Liver (tissue), 9 donors: Measurements from ENCODE around the gene RPL38. TPM values are rescaled to one million over a fixed set of nuclear protein-coding genes. Genes with fewer than 3 reads are reported as not detected.

ENCODE experiments used
- DNase-seq: peaks from one replicate; pipeline ENCODE4 v3.0.0-alpha.2; 2017; ENCODE audit warnings: low spot score
- H3K27ac ChIP-seq, 2 donors: one replicate each; pipeline ENCODE4 v1.7.0; 2013; ENCODE audit warnings: inconsistent platforms in 2 of 2, low read length in 2 of 2, control low read depth in 1 of 2, low read depth in 1 of 2, mild to moderate bottlenecking in 1 of 2
- H3K27me3 ChIP-seq, 4 donors: one replicate each; pipeline versions ENCODE4 v1.6.1 to v1.7.0; 2013; ENCODE audit warnings: low read length in 3 of 4, inconsistent platforms in 1 of 4, mild to moderate bottlenecking in 1 of 4, moderate library complexity in 1 of 4; ENCODE audit not compliant: control insufficient read depth in 4 of 4, insufficient read depth in 4 of 4
- H3K36me3 ChIP-seq, 4 donors: one replicate each; pipeline versions ENCODE4 v1.6.1 to v1.7.0; 2013; ENCODE audit warnings: low read length in 3 of 4, mild to moderate bottlenecking in 3 of 4, low read depth in 1 of 4, moderate library complexity in 1 of 4; ENCODE audit not compliant: control insufficient read depth in 4 of 4, insufficient read depth in 3 of 4
- H3K4me1 ChIP-seq, 4 donors: one replicate each; pipeline versions ENCODE4 v1.6.1 to v1.7.0; 2013; ENCODE audit warnings: low read length in 3 of 4, mild to moderate bottlenecking in 3 of 4, moderate library complexity in 1 of 4; ENCODE audit not compliant: control insufficient read depth in 4 of 4, insufficient read depth in 4 of 4
- H3K4me3 ChIP-seq, 3 donors: one replicate each; pipeline versions ENCODE4 v1.6.1 to v1.7.0; 2013; ENCODE audit warnings: low read length in 3 of 3, control low read depth in 1 of 3, low read depth in 1 of 3, mild to moderate bottlenecking in 1 of 3
- H3K9ac ChIP-seq, 2 donors: one replicate each; pipeline ENCODE4 v1.7.0; 2013; ENCODE audit warnings: low read length in 2 of 2, mild to moderate bottlenecking in 2 of 2, moderate library complexity in 2 of 2, control low read depth in 1 of 2, low read depth in 1 of 2
- H3K9me3 ChIP-seq, 4 donors: one replicate each; pipeline versions ENCODE4 v1.6.1 to v1.7.0; 2013; ENCODE audit warnings: low read length in 3 of 4; ENCODE audit not compliant: control insufficient read depth in 4 of 4
- ATF3 ChIP-seq: IDR thresholded peaks from 2 replicates; pipeline ENCODE4 v1.6.1; 2016; ENCODE audit warnings: antibody characterized with exemption
- CTCF ChIP-seq: fragments of 150-350 bp; IDR thresholded peaks from 2 replicates; pipeline ENCODE4 v1.5.1; 2017; ENCODE audit warnings: improper control_type of control experiment, low read depth, low read length; ENCODE audit not compliant: missing input control
- EGR1 ChIP-seq, 2 donors: IDR thresholded peaks; 2 replicates each; pipeline ENCODE4 v1.6.1; 2016 to 2018; ENCODE audit warnings: antibody characterized with exemption in 2 of 2, low read depth in 2 of 2
- FOXA1 ChIP-seq: IDR thresholded peaks from 2 replicates; pipeline ENCODE4 v1.6.1; 2016; ENCODE audit warnings: antibody characterized with exemption
- FOXA2 ChIP-seq: IDR thresholded peaks from 2 replicates; pipeline ENCODE4 v1.6.1; 2016; ENCODE audit warnings: antibody characterized with exemption
- GABPA ChIP-seq, 2 donors: IDR thresholded peaks in 1 of 2; conservative IDR thresholded peaks in 1 of 2; 2 replicates each; pipeline ENCODE4 v1.6.1; 2016; ENCODE audit warnings: antibody characterized with exemption in 2 of 2, mild to moderate bottlenecking in 1 of 2, moderate library complexity in 1 of 2
- HNF4A ChIP-seq, 2 donors: conservative IDR thresholded peaks; 2 replicates each; pipeline ENCODE4 v1.6.1; 2016; ENCODE audit warnings: antibody characterized with exemption in 2 of 2, mild to moderate bottlenecking in 2 of 2
- HNF4G ChIP-seq: IDR thresholded peaks from 2 replicates; pipeline ENCODE4 v1.6.1; 2016; ENCODE audit warnings: antibody characterized with exemption
- JUND ChIP-seq, 2 donors: IDR thresholded peaks; 2 replicates each; pipeline ENCODE4 v1.6.1; 2016; ENCODE audit warnings: antibody characterized with exemption in 2 of 2
- MAX ChIP-seq: IDR thresholded peaks from 2 replicates; pipeline ENCODE4 v1.6.1; 2016; ENCODE audit warnings: antibody characterized with exemption
- NR2F2 ChIP-seq: IDR thresholded peaks from 2 replicates; pipeline ENCODE4 v1.6.1; 2016; ENCODE audit warnings: antibody characterized with exemption
- RAD21 ChIP-seq, 2 donors: IDR thresholded peaks; 2 replicates each; pipeline ENCODE4 v1.6.1; 2016; ENCODE audit warnings: antibody characterized with exemption in 2 of 2, mild to moderate bottlenecking in 2 of 2
- RXRA ChIP-seq, 2 donors: IDR thresholded peaks; 2 replicates each; pipeline ENCODE4 v1.6.1; 2017 to 2018; ENCODE audit warnings: antibody characterized with exemption in 2 of 2, mild to moderate bottlenecking in 1 of 2
- SP1 ChIP-seq: IDR thresholded peaks from 2 replicates; pipeline ENCODE4 v1.6.1; 2018; ENCODE audit warnings: antibody characterized with exemption, mild to moderate bottlenecking
- TAF1 ChIP-seq: conservative IDR thresholded peaks from 2 replicates; pipeline ENCODE4 v1.6.1; 2016; ENCODE audit warnings: antibody characterized with exemption, mild to moderate bottlenecking
- YY1 ChIP-seq: IDR thresholded peaks from 2 replicates; pipeline ENCODE4 v1.6.1; 2016; ENCODE audit warnings: antibody characterized with exemption, mild to moderate bottlenecking
- WGBS: extraction: QIAGEN DNeasy Blood & Tissue Kit; methylation state at CpG from one replicate; pipeline ENCODE4 v1.1.7; 2013; 5-methylcytosine and 5-hydroxymethylcytosine counted together
- polyA plus RNA-seq, 2 donors: library from polyadenylated mRNA; stranded (reverse) in 1 of 2; unstranded in 1 of 2; fragments of 200-250 nt in 1 of 2; fragments of >200 nt in 1 of 2; fragmentation: Nextera tagmentation in 1 of 2; extraction: Ambion mirVana in 1 of 2; gene quantifications; one replicate each; pipeline versions ENCODE4 v1.2.1 to v1.2.3, GENCODE V29; 2013 to 2015
- total RNA-seq, 2 donors: library from RNA; depleted of rRNA; stranded (reverse); fragments of >200 nt; gene quantifications; one replicate each; pipeline ENCODE4 v1.2.3, GENCODE V29; 2014
- TF ChIP-seq, protein P1 (sequence below): IDR thresholded peaks from 2 replicates; pipeline ENCODE4 v1.6.1; 2016; ENCODE audit warnings: antibody characterized with exemption
- TF ChIP-seq, protein P2 (sequence below): IDR thresholded peaks from 2 replicates; pipeline ENCODE4 v1.6.1; 2016; ENCODE audit warnings: antibody characterized with exemption, mild to moderate bottlenecking
- donor health status: healthy.
- donor health status: healthy.
- donor health status: healthy.
- donor health status: healthy.
- donor health status: healthy.

Gene RPL38
- total and polyA plus RNA-seq, 4 donors = 67.7 to 1,367 (median 455) TPM

DNA sequence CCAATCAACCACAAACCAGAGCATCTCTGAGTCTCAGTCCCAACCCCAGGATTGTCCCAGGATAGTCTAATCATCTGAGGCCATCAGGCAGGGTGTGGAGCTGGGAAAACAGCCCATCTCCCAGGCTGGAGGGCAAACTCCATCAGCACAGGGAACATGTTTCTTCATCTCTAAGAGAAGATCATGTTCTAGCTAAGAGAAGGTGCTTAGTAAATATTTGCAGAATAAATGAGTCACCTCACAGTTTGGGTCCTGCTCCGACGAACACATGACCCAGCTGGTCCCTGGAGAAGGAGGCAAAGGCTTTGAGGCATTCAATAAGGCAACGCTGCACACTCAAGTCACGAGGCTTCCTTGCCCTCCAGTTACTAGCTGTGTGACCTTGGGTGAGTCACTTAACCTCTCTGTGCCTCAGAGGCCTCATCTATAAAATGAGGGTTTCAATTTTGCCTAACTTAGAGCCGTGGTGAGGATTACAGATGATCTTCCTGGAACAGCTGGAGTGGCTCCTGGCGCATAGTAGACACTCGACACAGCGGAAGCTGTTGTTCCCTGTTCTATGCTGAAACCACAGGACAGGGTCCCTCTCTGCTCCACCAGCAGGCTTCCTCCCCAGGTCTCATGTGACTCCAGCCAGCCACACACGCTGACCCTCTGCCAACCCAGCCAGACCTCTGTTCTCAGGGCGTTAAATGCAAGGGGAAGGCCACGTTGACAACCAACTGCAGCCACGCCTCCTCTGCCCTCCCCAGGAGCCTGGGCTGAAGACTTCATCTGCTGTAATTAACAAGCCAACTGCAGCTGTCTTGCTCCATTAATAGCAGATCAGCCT is 10.3 kb upstream of the RPL38 start:
- peak; percentile 63 for TF ChIP-seq HNF4G
- TF ChIP-seq JUND (IDR thresholded peaks at IDR 0.05) = peak; percentile 95 to 98
- no peak for TF ChIP-seq MAX
- TF ChIP-seq, protein P1, sequence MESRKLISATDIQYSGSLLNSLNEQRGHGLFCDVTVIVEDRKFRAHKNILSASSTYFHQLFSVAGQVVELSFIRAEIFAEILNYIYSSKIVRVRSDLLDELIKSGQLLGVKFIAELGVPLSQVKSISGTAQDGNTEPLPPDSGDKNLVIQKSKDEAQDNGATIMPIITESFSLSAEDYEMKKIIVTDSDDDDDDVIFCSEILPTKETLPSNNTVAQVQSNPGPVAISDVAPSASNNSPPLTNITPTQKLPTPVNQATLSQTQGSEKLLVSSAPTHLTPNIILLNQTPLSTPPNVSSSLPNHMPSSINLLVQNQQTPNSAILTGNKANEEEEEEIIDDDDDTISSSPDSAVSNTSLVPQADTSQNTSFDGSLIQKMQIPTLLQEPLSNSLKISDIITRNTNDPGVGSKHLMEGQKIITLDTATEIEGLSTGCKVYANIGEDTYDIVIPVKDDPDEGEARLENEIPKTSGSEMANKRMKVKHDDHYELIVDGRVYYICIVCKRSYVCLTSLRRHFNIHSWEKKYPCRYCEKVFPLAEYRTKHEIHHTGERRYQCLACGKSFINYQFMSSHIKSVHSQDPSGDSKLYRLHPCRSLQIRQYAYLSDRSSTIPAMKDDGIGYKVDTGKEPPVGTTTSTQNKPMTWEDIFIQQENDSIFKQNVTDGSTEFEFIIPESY = no peak
- TF ChIP-seq TAF1 = no peak
- TF ChIP-seq, protein P2, sequence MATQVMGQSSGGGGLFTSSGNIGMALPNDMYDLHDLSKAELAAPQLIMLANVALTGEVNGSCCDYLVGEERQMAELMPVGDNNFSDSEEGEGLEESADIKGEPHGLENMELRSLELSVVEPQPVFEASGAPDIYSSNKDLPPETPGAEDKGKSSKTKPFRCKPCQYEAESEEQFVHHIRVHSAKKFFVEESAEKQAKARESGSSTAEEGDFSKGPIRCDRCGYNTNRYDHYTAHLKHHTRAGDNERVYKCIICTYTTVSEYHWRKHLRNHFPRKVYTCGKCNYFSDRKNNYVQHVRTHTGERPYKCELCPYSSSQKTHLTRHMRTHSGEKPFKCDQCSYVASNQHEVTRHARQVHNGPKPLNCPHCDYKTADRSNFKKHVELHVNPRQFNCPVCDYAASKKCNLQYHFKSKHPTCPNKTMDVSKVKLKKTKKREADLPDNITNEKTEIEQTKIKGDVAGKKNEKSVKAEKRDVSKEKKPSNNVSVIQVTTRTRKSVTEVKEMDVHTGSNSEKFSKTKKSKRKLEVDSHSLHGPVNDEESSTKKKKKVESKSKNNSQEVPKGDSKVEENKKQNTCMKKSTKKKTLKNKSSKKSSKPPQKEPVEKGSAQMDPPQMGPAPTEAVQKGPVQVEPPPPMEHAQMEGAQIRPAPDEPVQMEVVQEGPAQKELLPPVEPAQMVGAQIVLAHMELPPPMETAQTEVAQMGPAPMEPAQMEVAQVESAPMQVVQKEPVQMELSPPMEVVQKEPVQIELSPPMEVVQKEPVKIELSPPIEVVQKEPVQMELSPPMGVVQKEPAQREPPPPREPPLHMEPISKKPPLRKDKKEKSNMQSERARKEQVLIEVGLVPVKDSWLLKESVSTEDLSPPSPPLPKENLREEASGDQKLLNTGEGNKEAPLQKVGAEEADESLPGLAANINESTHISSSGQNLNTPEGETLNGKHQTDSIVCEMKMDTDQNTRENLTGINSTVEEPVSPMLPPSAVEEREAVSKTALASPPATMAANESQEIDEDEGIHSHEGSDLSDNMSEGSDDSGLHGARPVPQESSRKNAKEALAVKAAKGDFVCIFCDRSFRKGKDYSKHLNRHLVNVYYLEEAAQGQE = peak; percentile 77
- TF ChIP-seq FOXA1 = peak; percentile 70
- peak; percentile 83 for TF ChIP-seq FOXA2
- no peak for TF ChIP-seq CTCF
- TF ChIP-seq GABPA (IDR thresholded peaks at IDR 0.05 in 1 of 2, conservative IDR thresholded peaks at IDR 0.05 in 1 of 2) = peak in 1 of 2 donors; percentile 61
- TF ChIP-seq EGR1 (IDR thresholded peaks at IDR 0.05; ENCODE audit: low read depth in 2 of 2) = no peak
- TF ChIP-seq NR2F2 = no peak
- peak; percentile 31 for TF ChIP-seq YY1
- TF ChIP-seq SP1 = peak; percentile 69
- peak; percentile 86 to 94 for TF ChIP-seq HNF4A (conservative IDR thresholded peaks at IDR 0.05)
- TF ChIP-seq ATF3 = peak; percentile 81
- peak; percentile 44 to 87 for TF ChIP-seq RXRA (IDR thresholded peaks at IDR 0.05)
- no peak for TF ChIP-seq RAD21 (IDR thresholded peaks at IDR 0.05)
- no peak overlapping the region for H3K4me3 ChIP-seq
- H3K9me3 ChIP-seq = no peaks in the 10 kb centered on the region
- H3K36me3 ChIP-seq = no peaks in the 10 kb centered on the region
- H3K4me1 ChIP-seq = peaks cover 0 to 5% (median 1%) of the 10 kb centered on the region in 4 donors
- no peak overlapping the region for H3K9ac ChIP-seq
- H3K27me3 ChIP-seq = no peaks in the 10 kb centered on the region
- no peak overlapping the region for H3K27ac ChIP-seq
- 51% methylated on average over 12 of the region's 12 CpGs for WGBS
- DNase-seq = no peak
